Parathyroid adenoma (tissue), 2 donors: Measurements from ENCODE around the gene SIRT2.

Experiments
- H2AFZ ChIP-seq: fragments of 300-600 bp; sonication (generic); one replicate; pipeline ENCODE4 v1.7.0; 2017; ENCODE audit warnings: antibody characterized with exemption, mild to moderate bottlenecking
- H3K27ac ChIP-seq: fragments of 300-600 bp; sonication (generic); one replicate; pipeline ENCODE4 v1.7.0; 2017
- H3K27me3 ChIP-seq: fragments of 300-600 bp; sonication (generic); one replicate; pipeline ENCODE4 v1.7.0; 2017; ENCODE audit warnings: low read length; ENCODE audit not compliant: control insufficient read depth, insufficient read depth
- H3K36me3 ChIP-seq: fragments of 300-600 bp; sonication (generic); one replicate; pipeline ENCODE4 v1.7.0; 2017; ENCODE audit warnings: low read length; ENCODE audit not compliant: control insufficient read depth, insufficient read depth
- H3K4me1 ChIP-seq: fragments of 300-600 bp; sonication (generic); one replicate; pipeline ENCODE4 v1.7.0; 2017; ENCODE audit warnings: control low read depth
- H3K4me2 ChIP-seq: fragments of 300-600 bp; sonication (generic); one replicate; pipeline ENCODE4 v1.7.0; 2017; ENCODE audit warnings: low read length
- H3K4me3 ChIP-seq: fragments of 300-600 bp; sonication (generic); one replicate; pipeline ENCODE4 v1.7.0; 2017; ENCODE audit warnings: low read depth, low read length
- H3K79me2 ChIP-seq: fragments of 300-600 bp; sonication (generic); one replicate; pipeline ENCODE4 v1.7.0; 2017; ENCODE audit warnings: control low read depth
- H3K9ac ChIP-seq: fragments of 300-600 bp; sonication (generic); one replicate; pipeline ENCODE4 v1.7.0; 2017; ENCODE audit warnings: mild to moderate bottlenecking
- H3K9me3 ChIP-seq: fragments of 300-600 bp; sonication (generic); one replicate; pipeline ENCODE4 v1.7.0; 2017; ENCODE audit warnings: low read length; ENCODE audit not compliant: control insufficient read depth
- TF ChIP-seq, protein P1 (sequence below): fragments of 300-600 bp; sonication (generic); IDR thresholded peaks from one replicate; pipeline ENCODE4 v1.7.0; 2017; ENCODE audit warnings: antibody characterized with exemption, mild to moderate bottlenecking
- donor health status: primary hyperparathyroidism.

SIRT2 gene

DNA sequence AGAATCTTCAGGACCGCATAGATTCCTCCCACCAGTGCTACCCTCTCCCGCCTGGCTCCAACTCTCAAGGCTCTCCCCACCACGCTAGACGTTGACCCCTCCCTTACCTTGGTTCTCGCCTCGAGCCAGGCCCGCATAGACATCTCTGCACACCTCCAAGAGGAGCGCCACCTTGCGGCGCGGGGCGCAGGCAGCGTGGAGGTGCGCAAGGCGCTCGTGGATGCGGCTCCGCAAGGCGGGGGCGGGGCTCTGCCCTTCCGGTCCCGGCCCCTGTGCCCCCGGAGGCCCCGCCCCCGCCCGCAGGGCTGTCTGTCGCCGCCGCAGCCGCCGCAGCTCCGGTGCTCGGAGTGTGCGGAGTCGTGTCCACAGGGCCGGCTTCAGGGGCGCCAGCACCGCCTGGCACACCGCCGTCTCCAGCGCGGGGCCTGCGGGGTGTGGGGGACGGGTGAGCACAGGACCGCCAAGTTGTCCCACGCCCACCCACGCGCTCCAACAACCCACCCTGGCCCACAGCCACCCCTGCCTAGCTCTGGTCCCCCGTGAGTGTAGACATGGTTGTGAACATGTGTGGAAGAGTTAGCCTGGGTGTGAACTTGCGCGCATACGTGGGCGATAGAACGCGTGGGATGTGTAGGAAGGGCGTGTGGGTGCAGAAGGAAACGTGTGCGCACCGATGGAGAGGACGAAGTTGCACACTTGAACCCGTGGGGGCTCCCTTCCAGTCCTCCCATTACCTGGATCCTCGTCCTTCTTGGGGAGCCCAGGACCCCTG lies 29.4 kb downstream of the SIRT2 start:
- Histone ChIP-seq H3K4me3 (peak overlapping the region; percentile 55), H3K9me3 (no peaks in the 10 kb centered on the region), H3K4me2 (peak overlapping the region; percentile 95), H3K79me2 (no peaks in the 10 kb centered on the region), H3K36me3 (no peaks in the 10 kb centered on the region), H2AFZ (peak overlapping the region; percentile 74), H3K9ac (no peak overlapping the region), H3K27ac (no peak overlapping the region), H3K27me3 (no peaks in the 10 kb centered on the region), H3K4me1 (peaks cover 2% of the 10 kb centered on the region)
- TF ChIP-seq, protein P1, sequence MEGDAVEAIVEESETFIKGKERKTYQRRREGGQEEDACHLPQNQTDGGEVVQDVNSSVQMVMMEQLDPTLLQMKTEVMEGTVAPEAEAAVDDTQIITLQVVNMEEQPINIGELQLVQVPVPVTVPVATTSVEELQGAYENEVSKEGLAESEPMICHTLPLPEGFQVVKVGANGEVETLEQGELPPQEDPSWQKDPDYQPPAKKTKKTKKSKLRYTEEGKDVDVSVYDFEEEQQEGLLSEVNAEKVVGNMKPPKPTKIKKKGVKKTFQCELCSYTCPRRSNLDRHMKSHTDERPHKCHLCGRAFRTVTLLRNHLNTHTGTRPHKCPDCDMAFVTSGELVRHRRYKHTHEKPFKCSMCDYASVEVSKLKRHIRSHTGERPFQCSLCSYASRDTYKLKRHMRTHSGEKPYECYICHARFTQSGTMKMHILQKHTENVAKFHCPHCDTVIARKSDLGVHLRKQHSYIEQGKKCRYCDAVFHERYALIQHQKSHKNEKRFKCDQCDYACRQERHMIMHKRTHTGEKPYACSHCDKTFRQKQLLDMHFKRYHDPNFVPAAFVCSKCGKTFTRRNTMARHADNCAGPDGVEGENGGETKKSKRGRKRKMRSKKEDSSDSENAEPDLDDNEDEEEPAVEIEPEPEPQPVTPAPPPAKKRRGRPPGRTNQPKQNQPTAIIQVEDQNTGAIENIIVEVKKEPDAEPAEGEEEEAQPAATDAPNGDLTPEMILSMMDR, result peak; percentile 88

DNA sequence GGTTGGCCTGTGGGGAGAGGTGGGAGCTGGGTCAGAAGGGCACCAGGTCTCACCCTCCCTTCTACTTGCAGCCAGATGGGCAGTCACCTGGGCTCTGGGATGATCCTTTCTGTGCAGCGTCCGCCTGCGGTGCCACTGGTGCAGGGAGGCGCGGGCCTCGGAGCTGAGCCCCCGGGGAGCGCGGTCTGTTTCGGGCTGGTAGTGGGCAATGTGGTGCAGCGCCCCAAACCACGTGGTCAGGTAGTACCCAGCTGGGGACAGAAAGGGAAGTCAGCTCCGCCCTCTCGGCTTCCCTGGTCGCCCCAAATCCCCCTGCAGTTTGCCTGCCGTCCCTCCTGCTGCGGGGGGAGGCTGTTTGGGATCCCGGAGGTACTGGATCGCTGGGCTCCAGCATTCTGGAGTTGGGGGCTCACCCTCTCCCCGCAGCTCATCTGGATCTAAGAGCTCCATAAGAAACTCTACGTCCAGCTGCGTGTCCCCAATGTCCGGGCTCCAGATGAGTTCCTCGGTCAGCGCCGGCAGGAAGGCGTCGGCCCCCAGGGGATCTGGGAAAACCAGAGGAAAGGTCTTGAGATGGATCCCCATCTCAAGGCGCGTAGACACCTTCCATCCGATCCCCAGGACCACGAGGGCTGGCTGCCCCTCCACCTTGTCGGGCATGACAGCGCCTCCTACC lies 30.1 kb downstream of the SIRT2 start:
- Histone ChIP-seq H3K9me3 (no peaks in the 10 kb centered on the region), H3K4me3 (peak overlapping the region; percentile 55), H3K27ac (no peak overlapping the region), H2AFZ (peak overlapping the region; percentile 74), H3K79me2 (no peaks in the 10 kb centered on the region), H3K36me3 (no peaks in the 10 kb centered on the region), H3K4me2 (peak overlapping the region; percentile 95), H3K27me3 (no peaks in the 10 kb centered on the region), H3K9ac (no peak overlapping the region), H3K4me1 (peaks cover 2% of the 10 kb centered on the region)
- TF ChIP-seq, protein P1, result no peak

DNA sequence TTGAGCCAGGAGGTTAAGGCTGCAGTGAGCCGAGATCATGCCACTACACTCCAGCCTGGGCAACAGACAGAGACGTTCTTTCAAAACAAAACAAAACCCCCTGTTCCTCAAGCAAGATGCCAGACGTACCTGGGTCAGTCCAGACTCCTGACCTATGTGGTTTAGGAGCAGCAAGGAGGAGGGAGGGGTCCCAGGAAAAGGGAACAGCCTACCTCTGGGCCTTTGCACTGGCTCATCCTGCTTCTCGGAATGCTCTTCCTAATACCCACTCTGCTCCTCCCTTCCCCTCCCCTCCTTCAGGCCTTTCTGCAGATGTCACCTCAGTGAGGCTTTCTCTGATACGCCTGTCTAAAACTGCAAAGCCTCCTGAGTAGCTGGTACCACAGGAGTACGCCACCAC lies 30.9 kb downstream of the SIRT2 start:
- TF ChIP-seq, protein P1, result no peak
- Histone ChIP-seq H3K79me2 (no peaks in the 10 kb centered on the region), H2AFZ (no peak overlapping the region), H3K36me3 (no peaks in the 10 kb centered on the region), H3K9me3 (no peaks in the 10 kb centered on the region), H3K4me1 (peaks cover 2% of the 10 kb centered on the region), H3K4me2 (no peak overlapping the region), H3K9ac (no peak overlapping the region), H3K27me3 (no peaks in the 10 kb centered on the region), H3K27ac (no peak overlapping the region), H3K4me3 (no peak overlapping the region)

DNA sequence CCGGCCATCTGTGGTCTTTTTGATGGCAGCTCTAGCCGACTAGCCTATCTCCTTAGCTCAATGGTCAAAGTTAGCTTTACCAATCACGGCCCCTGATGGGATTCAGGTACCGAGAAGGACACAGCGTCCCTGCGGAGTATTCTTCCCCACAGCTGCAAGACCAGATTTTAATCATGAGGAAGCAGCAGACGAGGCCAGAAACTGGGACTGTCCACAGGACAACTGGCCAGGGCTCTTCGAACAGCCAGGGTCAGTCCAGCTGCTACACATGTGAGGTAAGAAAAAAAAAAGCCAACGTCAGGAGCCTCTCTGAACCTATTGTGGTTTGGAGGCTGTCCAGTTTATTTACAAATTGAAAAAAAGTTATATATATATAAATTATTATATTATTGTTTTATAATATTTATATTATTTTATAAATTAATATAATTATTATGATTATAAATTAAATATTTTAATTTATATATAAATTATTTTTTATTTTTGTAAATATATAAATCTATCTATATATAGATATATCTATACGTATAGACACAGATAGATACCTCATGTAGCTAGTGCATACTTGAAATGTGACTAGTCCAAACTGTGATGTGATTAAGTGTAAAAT lies 32.1 kb downstream of the SIRT2 start:
- Histone ChIP-seq H3K4me2 (no peak overlapping the region), H2AFZ (no peak overlapping the region), H3K27me3 (no peaks in the 10 kb centered on the region), H3K79me2 (no peaks in the 10 kb centered on the region), H3K4me3 (no peak overlapping the region), H3K27ac (no peak overlapping the region), H3K4me1 (peaks cover 2% of the 10 kb centered on the region), H3K9ac (no peak overlapping the region), H3K36me3 (no peaks in the 10 kb centered on the region), H3K9me3 (no peaks in the 10 kb centered on the region)
- TF ChIP-seq, protein P1, result no peak
